Measurements from ENCODE around the gene COL4A2. TPM values are rescaled to one million over a fixed set of nuclear protein-coding genes. Genes with fewer than 3 reads are reported as not detected.

Gene COL4A2
- total RNA-seq, 4 donors from 2014 or later: 56.6 to 139 (median 89.1) TPM

GRCh38 chr13:110268576-110269185 is 38.4 kb upstream of the COL4A2 start:
- TF ChIP-seq, protein P1, sequence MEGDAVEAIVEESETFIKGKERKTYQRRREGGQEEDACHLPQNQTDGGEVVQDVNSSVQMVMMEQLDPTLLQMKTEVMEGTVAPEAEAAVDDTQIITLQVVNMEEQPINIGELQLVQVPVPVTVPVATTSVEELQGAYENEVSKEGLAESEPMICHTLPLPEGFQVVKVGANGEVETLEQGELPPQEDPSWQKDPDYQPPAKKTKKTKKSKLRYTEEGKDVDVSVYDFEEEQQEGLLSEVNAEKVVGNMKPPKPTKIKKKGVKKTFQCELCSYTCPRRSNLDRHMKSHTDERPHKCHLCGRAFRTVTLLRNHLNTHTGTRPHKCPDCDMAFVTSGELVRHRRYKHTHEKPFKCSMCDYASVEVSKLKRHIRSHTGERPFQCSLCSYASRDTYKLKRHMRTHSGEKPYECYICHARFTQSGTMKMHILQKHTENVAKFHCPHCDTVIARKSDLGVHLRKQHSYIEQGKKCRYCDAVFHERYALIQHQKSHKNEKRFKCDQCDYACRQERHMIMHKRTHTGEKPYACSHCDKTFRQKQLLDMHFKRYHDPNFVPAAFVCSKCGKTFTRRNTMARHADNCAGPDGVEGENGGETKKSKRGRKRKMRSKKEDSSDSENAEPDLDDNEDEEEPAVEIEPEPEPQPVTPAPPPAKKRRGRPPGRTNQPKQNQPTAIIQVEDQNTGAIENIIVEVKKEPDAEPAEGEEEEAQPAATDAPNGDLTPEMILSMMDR (IDR thresholded peaks at IDR 0.05): no peak
- no peak for TF ChIP-seq POLR2A (IDR thresholded peaks at IDR 0.05)
- Histone ChIP-seq H3K27ac (peak overlapping the region in 1 of 4 donors; percentile 19), H3K36me3 (no peaks in the 10 kb centered on the region), H3K4me1 (peaks cover 0 to 13% (median 0%) of the 10 kb centered on the region in 4 donors), H3K27me3 (no peaks in the 10 kb centered on the region), H3K4me3 (no peak overlapping the region), H3K9me3 (no peaks in the 10 kb centered on the region)
- DNase-seq: peak in 1 of 3 donors; percentile 39

DNA sequence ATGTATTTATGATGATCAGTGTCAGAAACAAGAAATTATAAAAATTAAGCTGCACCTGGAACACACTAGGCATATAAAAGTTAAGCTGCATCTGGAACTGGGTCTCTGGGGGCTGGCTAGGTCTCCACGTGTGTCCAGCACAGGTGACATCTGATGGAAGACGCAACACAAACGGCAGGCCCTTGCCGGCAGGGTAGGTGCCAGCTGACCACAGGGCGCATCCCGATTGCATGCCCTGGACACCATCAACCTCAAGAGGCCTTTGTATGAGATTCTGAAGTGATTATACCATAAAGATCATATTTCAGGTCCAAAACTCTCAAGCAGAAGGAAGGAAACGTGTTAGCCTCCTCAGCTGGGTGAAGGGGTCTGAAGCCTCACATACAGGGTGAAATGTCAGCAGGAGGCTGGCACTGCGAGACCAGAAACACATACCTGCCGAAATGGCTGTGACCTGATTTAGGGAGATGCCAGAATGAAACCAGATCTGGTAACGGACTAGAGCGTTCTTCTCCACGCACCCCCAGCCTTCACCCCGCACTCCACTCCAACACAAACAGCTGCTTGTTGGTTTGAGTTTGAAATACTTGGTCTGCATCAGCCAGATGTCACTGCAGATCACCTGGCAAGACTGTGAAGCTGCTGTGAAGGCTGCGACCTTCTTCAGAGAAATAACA is 37.4 kb upstream of the COL4A2 start:
- H3K4me3 ChIP-seq: no peak overlapping the region

DNA sequence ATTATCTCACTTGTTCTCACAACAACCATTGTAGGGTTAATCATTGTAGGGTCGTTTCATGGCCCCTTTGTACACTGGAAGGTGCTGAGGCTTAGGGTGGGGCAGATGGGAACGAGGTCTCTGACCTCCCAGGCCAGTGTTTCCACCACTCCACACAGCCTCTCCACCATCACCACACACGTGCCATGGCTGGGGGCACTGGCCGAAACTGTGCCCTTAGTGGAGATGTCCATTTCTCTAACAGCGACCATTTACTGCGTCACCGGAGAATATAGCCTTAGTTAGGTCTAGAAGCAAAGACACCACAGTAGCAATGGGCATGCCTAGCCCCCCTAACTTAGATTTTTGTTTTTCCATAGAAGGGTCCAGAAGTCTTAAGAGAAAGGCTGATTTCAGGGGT is 36.6 kb upstream of the COL4A2 start:
- TF ChIP-seq POLR2A (IDR thresholded peaks at IDR 0.05): no peak
- TF ChIP-seq, protein P1 (IDR thresholded peaks at IDR 0.05): no peak
- peak in 1 of 3 donors; percentile 17 for DNase-seq
- Histone ChIP-seq H3K9me3 (no peaks in the 10 kb centered on the region), H3K36me3 (no peaks in the 10 kb centered on the region), H3K27me3 (no peaks in the 10 kb centered on the region), H3K4me1 (no peaks in the 10 kb centered on the region), H3K27ac (no peak overlapping the region), H3K4me3 (no peak overlapping the region)

More for the DNA sequence above, 37.4 kb upstream of the COL4A2 start:
- Histone ChIP-seq H3K36me3 (no peaks in the 10 kb centered on the region), H3K9me3 (no peaks in the 10 kb centered on the region), H3K27ac (no peak overlapping the region), H3K4me1 (peaks cover 0 to 3% (median 0%) of the 10 kb centered on the region in 4 donors), H3K27me3 (no peaks in the 10 kb centered on the region)
- peak in 1 of 3 donors; percentile 19 for DNase-seq
- TF ChIP-seq, protein P1 (IDR thresholded peaks at IDR 0.05): no peak
- no peak for TF ChIP-seq POLR2A (IDR thresholded peaks at IDR 0.05)

DNA sequence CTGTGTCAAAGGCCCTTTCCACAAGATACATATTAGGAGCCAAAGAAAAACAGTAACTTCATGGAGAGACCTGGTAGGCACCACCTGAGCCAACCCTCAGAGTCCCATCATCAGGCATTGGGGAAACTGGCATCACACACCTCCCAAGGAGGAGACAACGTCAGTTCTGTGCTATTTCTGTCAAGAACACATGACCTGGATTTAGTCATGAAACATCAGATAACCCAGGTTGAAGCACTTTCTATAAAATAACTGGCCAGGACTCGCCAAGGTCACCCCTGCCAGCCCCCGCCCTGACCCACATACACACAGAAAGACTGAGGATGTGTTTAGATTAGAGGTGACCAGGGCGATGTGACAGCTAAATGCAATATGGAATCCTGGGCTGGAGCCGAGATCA is 35.8 kb upstream of the COL4A2 start:
- TF ChIP-seq POLR2A (IDR thresholded peaks at IDR 0.05): no peak
- TF ChIP-seq, protein P1 (IDR thresholded peaks at IDR 0.05): no peak
- peaks cover 0 to 4% (median 0%) of the 10 kb centered on the region in 4 donors for H3K4me1 ChIP-seq
- no peaks in the 10 kb centered on the region for H3K9me3 ChIP-seq
- H3K4me3 ChIP-seq: no peak overlapping the region
- no peaks in the 10 kb centered on the region for H3K27me3 ChIP-seq
- peak in 1 of 3 donors; percentile 38 for DNase-seq
- no peaks in the 10 kb centered on the region for H3K36me3 ChIP-seq
- no peak overlapping the region for H3K27ac ChIP-seq

- H3K4me3 ChIP-seq: no peak overlapping the region
- H3K27me3 ChIP-seq: no peaks in the 10 kb centered on the region
- H3K4me1 ChIP-seq: peaks cover 0 to 5% (median 0%) of the 10 kb centered on the region in 4 donors
- no peaks in the 10 kb centered on the region for H3K36me3 ChIP-seq
- no peak overlapping the region for H3K27ac ChIP-seq
- no peak for TF ChIP-seq POLR2A (IDR thresholded peaks at IDR 0.05)
- TF ChIP-seq, protein P1 (IDR thresholded peaks at IDR 0.05): no peak
- no peak for DNase-seq
- H3K9me3 ChIP-seq: no peaks in the 10 kb centered on the region
These were observed 34.9 kb upstream of the COL4A2 start for GRCh38 chr13:110272227-110272626.
